ENCODE results near the gene TRIM46. TPM values are rescaled to one million over a fixed set of nuclear protein-coding genes. Genes with fewer than 3 reads are reported as not detected.
"Not testable (repeated sequence)": the region's sequence is repeated elsewhere in the genome, so short reads cannot be mapped to it uniquely, and the experiment has no call there.

Gene TRIM46
- total and polyA plus RNA-seq, 2 of the 13 experiments (the other 11 are each of a cell fraction or from before 2014, with no cell fraction given) = 0.04 to 0.09 TPM

GRCh38 chr1:155163785-155164184 lies 9.9 kb upstream of the TRIM46 start:
- H3K9me3 ChIP-seq (ENCODE audit: low read length); DNase-seq (ENCODE audit: low spot score); in situ Hi-C loops (cut with HindIII; ENCODE audit: extremely low pct_ligation_motif_present, low pct_unique_long_range_greater_than_20kb); FAIRE-seq; intact Hi-C loops (cut with micrococcal nuclease; ENCODE audit: unreplicated experiment); H4K20me1 ChIP-seq (ENCODE audit: insufficient read depth, low read length); ATAC-seq; CTCF ChIA-PET (ENCODE audit: low intra/inter-chr PET ratio, low total read pairs); POLR2A ChIA-PET; H3K27me3 ChIP-seq (ENCODE audit: control insufficient read depth in 1 of 2, insufficient read depth in 2 of 2, low read length in 2 of 2); H3K9ac ChIP-seq (ENCODE audit: insufficient read depth, low read depth, low read length); BruUV-seq (replicated peaks); H3K27ac ChIP-seq (ENCODE audit: extremely low read length, insufficient read depth, low read length); H3K4me2 ChIP-seq (ENCODE audit: low read depth, low read length); H3K79me2 ChIP-seq (ENCODE audit: insufficient read depth, low read length); H3K4me3 ChIP-seq (replicated peaks in 1 of 3; ENCODE audit: insufficient read depth in 1 of 3, low read depth in 2 of 3, low read length in 3 of 3); H2AFZ ChIP-seq (ENCODE audit: low read length); H3K36me3 ChIP-seq (replicated peaks in 1 of 2; ENCODE audit: control insufficient read depth in 1 of 2, insufficient read depth in 2 of 2, low read length in 2 of 2): not testable (repeated sequence)
- WGBS (ENCODE audit: low lambda C conversion rate) = 88% methylated on average over 4 of the region's 4 CpGs
- peaks cover 39% of the 10 kb centered on the region for H3K4me1 ChIP-seq (ENCODE audit: insufficient read depth, low read length)

DNA sequence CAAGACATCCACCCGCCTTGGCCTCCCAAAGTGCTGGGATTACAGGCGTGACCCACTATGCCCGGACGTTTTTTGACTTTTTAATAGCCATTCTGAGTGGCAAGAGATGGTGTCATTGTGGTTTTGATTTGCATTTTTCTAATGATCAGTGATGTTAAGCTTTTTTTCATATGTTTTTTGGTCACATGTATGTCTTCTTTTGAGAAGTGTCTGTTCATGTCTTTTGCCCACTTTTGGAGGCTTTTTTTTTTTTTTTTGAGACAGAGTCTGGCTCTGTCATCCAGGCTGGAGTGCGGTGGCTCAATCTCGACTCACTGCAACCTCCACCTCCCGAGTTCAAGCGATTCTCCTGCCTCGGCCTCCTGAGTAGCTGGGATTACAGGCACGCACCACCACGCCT lies 9.0 kb upstream of the TRIM46 start:
- POLR2A ChIA-PET; H3K9me3 ChIP-seq (ENCODE audit: low read length); FAIRE-seq; ATAC-seq; H3K9ac ChIP-seq (ENCODE audit: insufficient read depth, low read depth, low read length); BruUV-seq (replicated peaks); H2AFZ ChIP-seq (ENCODE audit: low read length); DNase-seq (ENCODE audit: low spot score); H3K27ac ChIP-seq (ENCODE audit: extremely low read length, insufficient read depth, low read length); H3K4me2 ChIP-seq (ENCODE audit: low read depth, low read length); H3K27me3 ChIP-seq (ENCODE audit: control insufficient read depth in 1 of 2, insufficient read depth in 2 of 2, low read length in 2 of 2); intact Hi-C loops (cut with micrococcal nuclease; ENCODE audit: unreplicated experiment); H3K36me3 ChIP-seq (replicated peaks in 1 of 2; ENCODE audit: control insufficient read depth in 1 of 2, insufficient read depth in 2 of 2, low read length in 2 of 2); H3K4me3 ChIP-seq (replicated peaks in 1 of 3; ENCODE audit: insufficient read depth in 1 of 3, low read depth in 2 of 3, low read length in 3 of 3); H4K20me1 ChIP-seq (ENCODE audit: insufficient read depth, low read length); H3K79me2 ChIP-seq (ENCODE audit: insufficient read depth, low read length): not testable (repeated sequence)
- in situ Hi-C loops (cut with HindIII; ENCODE audit: extremely low pct_ligation_motif_present, low pct_unique_long_range_greater_than_20kb) = loop anchor here (5.0 kb wide), 1 partner anchor 72 kb away; no protein-coding TSS in a partner anchor
- CTCF ChIA-PET (ENCODE audit: low intra/inter-chr PET ratio, low total read pairs) = interaction anchor here (5.3 kb wide), 1 partner anchor 72 kb away, joined by 165 read pairs; no protein-coding TSS in a partner anchor
- H3K4me1 ChIP-seq (ENCODE audit: insufficient read depth, low read length) = peaks cover 31% of the 10 kb centered on the region
- WGBS (ENCODE audit: low lambda C conversion rate) = 57% methylated on average over 11 of the region's 11 CpGs

DNA sequence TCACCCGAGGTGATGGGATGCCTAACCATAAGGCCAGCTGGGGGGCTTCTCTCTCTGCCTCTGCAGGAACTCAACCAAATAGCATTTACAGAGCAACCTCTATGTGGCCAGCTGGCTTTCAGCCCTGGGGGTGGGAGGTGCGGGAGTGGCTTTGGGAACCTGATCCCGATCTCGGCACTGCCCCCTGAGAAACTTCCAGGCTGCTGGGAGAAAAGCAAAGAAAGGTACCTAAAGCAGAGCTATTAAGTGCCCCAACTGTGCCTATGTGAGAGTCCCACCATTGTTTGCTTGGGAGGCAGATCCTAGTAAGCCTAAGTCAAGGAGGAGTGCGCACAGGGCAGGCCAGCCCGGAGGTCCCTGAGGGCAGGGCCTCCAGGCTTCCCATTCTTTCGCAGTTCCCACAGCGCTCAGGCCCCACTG lies 7.6 kb upstream of the TRIM46 start:
- 50% methylated on average over 4 of the region's 8 CpGs for WGBS (ENCODE audit: low lambda C conversion rate)
- Histone ChIP-seq H3K36me3 (replicated peaks in 1 of 2; ENCODE audit: control insufficient read depth in 1 of 2, insufficient read depth in 2 of 2, low read length in 2 of 2) (peaks cover 0 to 12% of the 10 kb centered on the region in 2 experiments; a peak in 2 of 5 replicates), H3K9me3 (ENCODE audit: low read length) (no peaks in the 10 kb centered on the region), H2AFZ (ENCODE audit: low read length) (no peak overlapping the region), H3K4me3 (replicated peaks in 1 of 3; ENCODE audit: insufficient read depth in 1 of 3, low read depth in 2 of 3, low read length in 3 of 3) (peak overlapping the region in 1 of 3 experiments; percentile 40; a peak in 2 of 6 replicates), H3K4me2 (ENCODE audit: low read depth, low read length) (peak overlapping the region; percentile 57), H3K79me2 (ENCODE audit: insufficient read depth, low read length) (no peaks in the 10 kb centered on the region), H4K20me1 (ENCODE audit: insufficient read depth, low read length) (no peaks in the 10 kb centered on the region), H3K27me3 (ENCODE audit: control insufficient read depth in 1 of 2, insufficient read depth in 2 of 2, low read length in 2 of 2) (0 out of 5 replicates have a peak, but pooled peaks cover 0 to 8% of the 10 kb centered on the region in 2 experiments), H3K9ac (ENCODE audit: insufficient read depth, low read depth, low read length) (no peak overlapping the region), H3K4me1 (ENCODE audit: insufficient read depth, low read length) (peaks cover 24% of the 10 kb centered on the region), H3K27ac (ENCODE audit: extremely low read length, insufficient read depth, low read length) (no peak overlapping the region)
- TF ChIP-seq ZNF572 (CRISPR knock-in tag; IDR thresholded peaks at IDR 0.05) = 0 out of 2 replicates have a peak, but pooled peaks have one; percentile 47
- 0 out of 2 replicates have a peak, but pooled peaks have one; percentile 22 for TF ChIP-seq HNF1B (CRISPR knock-in tag; IDR thresholded peaks at IDR 0.05)
- TF ChIP-seq, protein P1, sequence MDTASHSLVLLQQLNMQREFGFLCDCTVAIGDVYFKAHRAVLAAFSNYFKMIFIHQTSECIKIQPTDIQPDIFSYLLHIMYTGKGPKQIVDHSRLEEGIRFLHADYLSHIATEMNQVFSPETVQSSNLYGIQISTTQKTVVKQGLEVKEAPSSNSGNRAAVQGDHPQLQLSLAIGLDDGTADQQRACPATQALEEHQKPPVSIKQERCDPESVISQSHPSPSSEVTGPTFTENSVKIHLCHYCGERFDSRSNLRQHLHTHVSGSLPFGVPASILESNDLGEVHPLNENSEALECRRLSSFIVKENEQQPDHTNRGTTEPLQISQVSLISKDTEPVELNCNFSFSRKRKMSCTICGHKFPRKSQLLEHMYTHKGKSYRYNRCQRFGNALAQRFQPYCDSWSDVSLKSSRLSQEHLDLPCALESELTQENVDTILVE (CRISPR knock-in tag; IDR thresholded peaks at IDR 0.05) = no peak
- ATAC-seq = no peak
- no TSS peak for BruUV-seq (replicated peaks)
- FAIRE-seq = no peak
- ChIA-PET POLR2A (interaction anchor here (1.0 to 5.9 kb wide), 3 partner anchors 32 to 75 kb away, joined by 3 to 56 read pairs (median 6); partner anchors contain the start of gene EFNA1), CTCF (ENCODE audit: low intra/inter-chr PET ratio, low total read pairs) (interaction anchor here (5.3 kb wide), 1 partner anchor 73 kb away, joined by 165 read pairs; no protein-coding TSS in a partner anchor)
- intact Hi-C loops (cut with micrococcal nuclease; ENCODE audit: unreplicated experiment) = loop anchor here (2.0 kb wide), 1 partner anchor 39 kb away; the partner anchor contains the start of gene EFNA1
- DNase-seq (ENCODE audit: low spot score) = no peak
- in situ Hi-C loops (cut with HindIII; ENCODE audit: extremely low pct_ligation_motif_present, low pct_unique_long_range_greater_than_20kb) = loop anchor here (5.0 kb wide), 1 partner anchor 74 kb away; no protein-coding TSS in a partner anchor
